ENCODE data around the gene LRP5.

GRCh38 chr11:68473693-68474092 is 161.3 kb downstream of the LRP5 start:
- TF ChIP-seq CTCF (IDR thresholded peaks at IDR 0.05) (no peak), POLR2A (IDR thresholded peaks at IDR 0.05) (no peak)

All from thyroid gland (tissue), 4 donors.